HG03354 (cell line): ENCODE results near the gene PIN1.
A peak's percentile ranks its signal among the peaks of the same experiment; 100 is the strongest.
"Not testable (repeated sequence)": the region's sequence is repeated elsewhere in the genome, so short reads cannot be mapped to it uniquely, and the experiment has no call there.

Experiments used
- ATAC-seq: cut with Tn5 transposase; IDR thresholded peaks from one replicate; pipeline ENCODE4 v1.9.1; 2021; ENCODE audit warnings: mild to moderate bottlenecking; ENCODE audit not compliant: unreplicated experiment, poor library complexity, severe bottlenecking

PIN1 gene

DNA sequence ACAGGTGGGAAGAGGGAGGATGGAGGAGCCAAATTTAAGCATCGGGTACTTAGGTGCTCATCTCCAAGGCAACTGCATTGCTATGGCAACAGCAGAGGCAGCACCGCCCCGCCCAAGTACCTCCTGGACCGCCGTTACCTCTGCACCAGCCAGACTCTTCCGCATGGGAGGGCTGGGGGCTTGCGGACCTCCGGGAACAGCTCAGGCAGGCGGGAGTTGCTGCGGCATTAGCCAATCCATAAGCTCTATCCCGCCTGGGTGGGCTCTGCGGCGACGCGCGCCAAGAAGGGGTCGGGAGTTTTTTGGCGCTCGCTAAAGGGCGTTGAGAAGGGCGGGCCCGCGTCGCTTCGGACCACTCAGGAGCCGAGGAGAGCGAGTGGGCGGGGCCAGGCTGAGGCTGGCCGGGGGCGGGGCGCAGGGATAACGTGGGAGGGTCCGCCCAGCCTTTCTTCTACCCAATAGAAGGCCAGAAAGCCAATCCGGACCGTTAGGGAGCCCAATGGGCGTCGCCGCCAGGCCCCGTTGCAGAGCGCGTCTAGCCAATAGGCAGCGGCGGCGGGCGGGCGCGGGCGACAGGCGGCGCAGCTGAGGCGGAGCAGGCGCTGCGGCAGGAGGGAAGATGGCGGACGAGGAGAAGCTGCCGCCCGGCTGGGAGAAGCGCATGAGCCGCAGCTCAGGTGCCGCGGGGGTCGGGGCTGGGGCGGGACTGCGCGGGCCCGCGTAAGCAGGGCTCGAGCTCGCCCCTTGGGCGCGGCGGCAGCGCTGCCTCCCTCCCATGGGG is at the start of gene PIN1:
Gene PIN1, plus strand, starts transcription at position 593 of the 781 bp plus-strand sequence. Its CDS starts 27 bp downstream, at position 620.
- peak; percentile 97 for ATAC-seq

DNA sequence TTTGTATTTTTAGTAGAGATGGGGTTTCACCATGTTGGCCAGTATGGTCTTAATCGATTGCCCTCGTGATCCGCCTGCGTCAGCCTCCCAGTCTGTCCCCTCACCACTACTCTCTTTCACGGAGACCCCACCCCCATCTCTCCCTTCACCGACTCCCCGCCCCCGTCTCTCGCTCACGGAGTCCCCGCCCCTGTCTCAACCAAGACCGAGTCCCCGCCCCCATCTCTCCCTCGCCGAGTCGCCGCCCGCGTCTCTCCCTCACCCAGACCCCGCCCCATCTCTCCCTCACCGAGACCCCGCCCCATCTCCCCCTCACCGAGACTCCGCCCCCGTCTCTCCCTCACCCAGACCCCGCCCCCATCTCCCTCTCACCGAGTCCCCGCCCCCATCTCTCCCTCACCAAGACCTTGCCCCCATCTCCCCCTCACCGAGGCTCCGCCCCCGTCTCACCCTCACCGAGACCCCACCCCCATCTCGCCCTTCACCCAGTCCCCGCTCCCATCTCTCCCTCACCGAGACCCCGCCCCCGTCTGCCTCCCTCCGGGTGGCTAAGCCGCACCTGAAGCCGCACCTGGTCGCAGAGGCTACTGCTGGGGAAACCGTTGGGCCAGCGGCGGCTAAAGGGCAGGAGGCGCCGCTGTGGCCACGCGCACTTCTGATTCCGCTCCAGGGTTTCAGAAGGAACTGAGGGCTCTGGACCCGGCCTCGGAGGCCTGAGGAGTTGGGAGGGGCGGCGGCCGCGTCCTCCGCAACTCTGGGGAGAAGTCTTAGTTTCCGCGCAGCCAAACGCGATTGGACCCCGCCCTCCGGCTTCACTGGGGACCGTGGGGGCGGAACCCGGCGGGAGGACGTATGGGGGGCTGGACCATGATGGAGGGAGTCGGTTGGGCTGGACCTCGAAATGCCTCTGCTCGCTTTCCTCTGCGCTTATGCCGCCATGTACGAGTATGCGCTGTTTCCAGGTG is 49.5 kb upstream of the PIN1 start:
- peak; percentile 83 for ATAC-seq

DNA sequence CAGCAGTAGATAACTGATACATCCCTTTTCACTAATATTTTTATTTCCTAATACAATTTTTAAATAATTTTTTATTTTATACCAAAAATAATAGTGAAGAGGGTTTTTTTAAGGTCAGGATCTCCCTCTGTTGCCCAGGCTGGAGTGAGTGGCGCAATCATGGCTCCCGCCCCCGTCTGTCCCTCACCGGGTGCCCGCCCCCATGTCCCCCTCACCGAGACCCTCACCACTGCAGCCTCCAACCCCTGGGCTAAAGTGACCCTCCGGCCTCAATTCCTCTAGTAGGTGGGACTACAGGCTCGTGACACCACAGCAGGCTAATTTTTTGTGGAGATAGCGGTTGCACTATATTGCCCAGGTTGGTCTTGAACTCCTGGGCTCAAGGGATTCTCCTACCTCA is 48.8 kb upstream of the PIN1 start:
- ATAC-seq = no peak

DNA sequence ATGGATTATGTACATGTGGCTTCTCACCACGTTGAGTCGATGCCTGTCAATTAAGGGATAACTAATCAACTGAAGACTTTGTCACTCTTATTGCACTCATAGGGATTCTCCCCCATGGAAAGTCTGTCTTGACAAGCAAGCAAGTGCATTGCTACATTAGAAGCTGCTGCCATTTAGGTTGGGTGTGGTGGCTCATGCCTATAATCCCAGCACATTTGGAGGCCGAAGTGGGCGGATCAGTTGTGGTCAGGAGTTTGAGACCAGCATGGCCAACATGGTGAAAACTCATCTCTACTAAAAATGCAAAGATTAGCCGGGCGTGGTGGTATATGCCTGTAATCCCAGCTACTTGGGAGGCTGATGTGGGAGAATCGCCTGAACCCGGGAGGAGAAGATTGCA is 48.3 kb upstream of the PIN1 start:
- ATAC-seq = no peak

DNA sequence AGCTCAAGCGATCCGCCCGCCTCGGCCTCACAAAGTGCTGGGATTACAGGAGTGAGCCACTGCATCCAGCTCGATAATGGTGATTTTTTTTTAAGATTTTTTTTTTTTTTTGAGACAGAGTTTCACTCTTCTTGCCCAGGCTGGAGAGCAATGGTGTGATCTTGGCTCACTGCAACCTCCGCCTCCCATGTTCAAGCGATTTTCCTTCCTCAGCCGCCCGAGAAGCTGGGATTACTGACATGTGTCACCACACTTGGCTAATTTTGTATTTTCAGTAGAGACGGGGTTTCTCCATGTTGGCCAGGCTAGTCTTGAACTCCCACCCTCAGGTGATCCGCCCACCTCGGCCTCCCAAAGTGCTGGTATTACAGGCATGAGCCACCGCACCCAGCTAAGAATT is 46.5 kb upstream of the PIN1 start:
- ATAC-seq = not testable (repeated sequence)

DNA sequence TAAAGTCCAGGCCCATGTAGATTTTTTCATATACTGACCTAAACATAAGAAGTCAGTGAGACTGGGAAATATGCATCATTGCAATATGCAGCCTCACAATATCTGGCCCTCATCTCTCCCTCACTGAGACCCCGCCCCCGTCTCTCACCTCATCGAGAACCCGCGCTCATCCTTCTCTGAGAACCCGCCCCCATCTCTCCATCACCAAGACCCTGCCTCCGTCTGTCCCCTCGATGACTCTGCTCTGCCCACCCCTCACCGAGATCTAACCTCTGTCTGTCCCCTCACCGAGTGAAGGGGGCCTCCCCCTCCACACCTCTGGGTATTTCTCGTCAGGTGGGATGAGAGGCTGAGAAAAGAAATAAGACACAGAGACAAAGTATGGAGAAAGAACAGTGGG is 46.1 kb upstream of the PIN1 start:
- ATAC-seq = no peak

DNA sequence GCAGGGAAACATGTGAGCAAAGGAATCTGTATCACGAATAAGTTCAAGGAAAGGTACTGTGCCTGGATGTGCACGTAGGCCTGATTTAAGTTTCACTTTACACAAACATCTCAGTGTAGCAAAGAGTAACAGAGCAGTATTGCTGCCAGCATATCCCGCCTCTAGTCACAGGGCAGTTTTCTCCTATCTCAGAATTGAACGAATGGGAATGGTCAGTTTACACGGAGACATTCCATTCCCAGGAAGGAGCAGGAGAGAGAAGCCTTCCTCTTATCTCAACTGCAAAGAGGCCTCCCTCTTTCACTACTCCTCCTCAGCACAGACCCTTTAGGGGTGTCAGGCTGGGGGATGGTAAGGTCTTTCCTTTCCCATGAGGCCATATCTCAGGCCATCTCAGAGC is 45.5 kb upstream of the PIN1 start:
- ATAC-seq = not testable (repeated sequence)

DNA sequence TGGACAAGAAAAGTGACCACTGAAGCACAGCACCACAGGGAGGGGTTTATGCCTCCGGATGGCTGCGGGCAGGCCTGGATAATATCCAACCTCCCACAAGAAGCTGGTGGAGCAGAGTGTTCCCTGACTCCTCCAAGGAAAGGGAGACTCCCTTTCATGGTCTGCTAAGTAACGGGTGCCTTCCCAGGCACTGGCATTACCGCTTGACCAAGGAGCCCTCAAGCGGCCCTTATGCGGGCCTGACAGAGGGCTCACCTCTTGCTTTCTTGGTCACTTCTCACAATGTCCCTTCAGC is 44.1 kb upstream of the PIN1 start:
- not testable (repeated sequence) for ATAC-seq

DNA sequence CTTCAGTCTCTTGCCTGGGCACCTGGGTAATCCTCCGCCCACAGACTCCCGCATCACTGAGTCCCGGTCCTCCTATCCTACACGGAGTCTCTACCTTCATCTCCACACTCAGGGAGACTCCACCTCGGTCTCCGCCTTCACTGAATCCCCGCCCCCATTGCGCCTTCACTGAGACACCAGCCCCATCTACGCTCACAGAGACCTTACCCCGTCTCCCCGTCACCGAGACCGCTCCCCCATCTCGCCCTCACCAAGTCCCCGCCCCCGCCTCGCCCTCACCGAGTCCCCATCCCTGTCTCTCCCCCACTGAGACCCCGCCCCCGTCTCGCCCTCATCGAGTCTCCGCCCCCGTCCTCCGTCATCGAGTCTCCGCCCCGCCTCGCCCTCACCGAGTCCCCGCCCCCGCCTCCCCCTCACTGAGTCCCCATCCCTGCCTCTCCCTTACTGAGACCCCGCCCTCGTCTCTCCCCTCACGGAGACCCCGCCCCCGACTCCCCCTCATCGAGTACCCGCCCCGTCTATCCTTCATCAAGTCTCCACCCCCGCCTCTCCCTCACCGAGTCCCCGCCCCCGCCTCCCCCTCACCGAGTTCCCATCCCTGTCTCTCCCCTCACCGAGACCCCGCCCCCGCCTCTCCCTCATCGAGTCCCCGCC is 43.4 kb upstream of the PIN1 start:
- peak; percentile 32 for ATAC-seq

DNA sequence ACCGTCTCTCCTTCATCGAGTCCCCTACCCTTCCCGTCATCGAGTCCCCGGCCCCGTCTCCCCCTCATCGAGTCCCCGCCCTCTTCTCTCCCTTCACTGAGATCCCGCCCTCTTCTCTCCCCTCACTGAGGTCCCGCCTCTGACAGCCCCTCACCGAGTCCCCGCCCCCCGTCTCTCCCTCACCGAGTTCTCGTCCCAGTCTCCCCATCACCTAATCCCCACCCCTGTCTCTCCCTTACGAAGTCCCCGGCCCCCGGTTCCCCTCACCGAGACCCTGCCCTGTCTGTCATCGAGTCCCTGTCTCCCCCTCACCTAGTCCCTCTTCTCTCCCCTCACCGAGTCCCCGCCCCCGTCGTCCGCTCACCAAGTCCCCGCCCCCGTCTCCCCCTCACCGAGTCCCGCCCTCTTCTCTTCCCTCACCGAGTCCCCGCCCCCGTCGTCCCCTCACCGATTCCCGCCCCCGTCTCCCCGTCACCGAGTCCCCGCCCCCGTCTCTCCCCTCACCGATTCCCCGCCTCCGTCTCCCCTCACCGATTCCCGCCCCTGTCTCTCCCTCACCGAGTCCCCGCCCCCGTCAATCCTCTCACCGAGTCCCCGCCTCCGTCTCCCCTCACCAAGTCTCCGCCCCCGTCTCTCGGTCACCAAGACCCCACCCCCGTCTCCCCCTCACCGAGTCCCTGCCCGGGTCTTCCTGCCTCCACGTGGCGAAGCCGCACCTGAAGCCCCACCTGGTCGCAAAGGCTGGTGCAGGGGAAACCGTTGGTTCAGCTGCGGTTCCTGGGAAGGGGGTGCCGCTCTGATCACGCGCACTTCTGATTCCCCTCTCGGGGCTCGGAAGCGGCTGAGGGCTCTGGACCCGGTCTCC is 42.7 kb upstream of the PIN1 start:
- peak; percentile 46 for ATAC-seq

DNA sequence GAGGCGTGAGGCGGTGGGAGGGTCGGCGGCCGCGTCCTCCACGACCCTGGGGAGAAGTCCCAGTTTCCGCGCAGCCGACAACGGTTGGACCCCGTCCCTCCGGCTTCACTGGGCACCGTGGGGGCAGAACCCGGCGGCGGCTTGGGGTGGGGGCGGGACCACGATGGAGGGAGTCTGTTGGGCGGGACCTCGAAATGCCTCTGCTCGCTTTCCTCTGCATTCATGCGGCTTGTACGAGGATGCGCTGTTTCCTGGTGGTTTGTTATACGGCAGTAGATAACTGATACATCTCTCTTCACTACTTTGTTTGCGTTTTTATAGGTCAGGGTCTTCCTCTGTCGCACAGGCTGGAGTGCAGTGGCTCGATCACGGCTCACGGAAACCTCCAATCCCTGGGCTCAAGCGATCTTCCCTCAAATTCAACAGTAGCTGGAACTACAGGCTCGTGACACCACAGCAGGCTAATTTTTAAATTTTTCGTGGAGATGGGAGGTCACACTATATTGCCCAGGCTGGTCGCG is 42.0 kb upstream of the PIN1 start:
- ATAC-seq = peak; percentile 22

DNA sequence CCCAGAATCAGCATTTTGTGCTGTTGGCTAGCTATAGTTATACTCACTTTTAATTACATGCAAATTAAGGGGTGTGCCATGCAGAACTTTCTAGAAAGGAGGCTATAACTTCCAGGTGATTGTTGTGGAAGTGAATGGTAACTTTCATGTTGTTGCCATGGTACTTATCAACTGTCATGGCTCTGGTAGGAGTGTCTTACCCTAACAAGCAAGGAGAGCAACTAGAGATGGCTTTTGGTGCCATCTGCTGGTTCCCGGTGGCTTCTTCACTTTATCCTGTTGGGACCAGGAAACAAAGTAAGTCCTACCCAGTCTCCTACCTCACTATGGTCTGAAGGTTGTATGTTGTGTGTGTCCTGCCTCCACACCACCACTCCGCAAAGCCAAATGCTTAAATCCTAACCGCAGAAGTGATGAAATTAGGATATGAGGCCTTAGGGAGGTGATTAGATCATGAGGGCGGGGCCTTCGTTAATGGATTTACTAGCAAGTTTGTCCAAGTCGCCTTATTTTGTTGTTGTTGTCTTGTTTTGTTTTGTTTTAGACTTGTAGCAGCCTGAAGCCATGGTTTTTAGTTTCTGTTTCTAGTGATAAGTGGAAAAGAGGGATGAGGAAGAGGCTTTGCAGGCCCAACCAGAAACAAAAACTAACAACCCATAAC is 38.9 kb upstream of the PIN1 start:
- peak; percentile 68 for ATAC-seq

DNA sequence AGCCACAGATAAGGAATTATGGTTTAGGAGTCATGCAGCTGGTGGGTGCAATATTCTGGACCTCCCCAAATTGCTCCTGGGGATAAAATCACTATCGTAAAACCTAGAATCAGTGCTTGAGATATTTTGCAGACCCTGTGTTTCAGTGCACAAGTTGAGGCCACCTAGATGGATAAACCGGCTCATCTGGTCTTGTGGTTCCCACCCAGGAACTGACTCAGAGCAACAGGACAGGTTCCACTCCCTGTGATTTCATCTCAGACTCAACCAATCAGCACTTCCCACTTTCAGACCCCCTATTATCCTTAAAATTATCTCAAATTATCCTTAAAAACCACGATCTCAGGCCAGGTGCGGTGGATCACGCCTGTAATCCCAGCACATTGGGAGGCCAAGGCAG is 37.2 kb upstream of the PIN1 start:
- no peak for ATAC-seq

DNA sequence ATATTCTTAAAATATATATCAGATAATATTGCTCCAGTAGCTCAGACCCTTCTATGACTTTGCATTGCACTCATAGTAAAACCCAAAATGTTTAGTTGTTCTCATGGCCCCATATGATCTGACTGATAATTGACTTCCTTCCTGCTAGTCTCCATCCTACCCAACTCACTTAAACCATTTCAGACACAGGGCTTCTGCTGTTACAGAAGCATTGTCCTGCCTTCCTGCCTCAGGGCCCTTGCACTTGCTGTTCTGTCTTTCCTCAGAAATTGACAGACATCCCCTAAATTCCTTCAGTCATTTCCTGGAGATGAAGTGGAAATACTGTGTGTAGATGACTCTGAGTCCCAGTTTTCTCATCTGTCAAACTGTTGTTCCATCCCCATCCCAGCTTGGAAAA is 36.0 kb upstream of the PIN1 start:
- ATAC-seq = no peak

DNA sequence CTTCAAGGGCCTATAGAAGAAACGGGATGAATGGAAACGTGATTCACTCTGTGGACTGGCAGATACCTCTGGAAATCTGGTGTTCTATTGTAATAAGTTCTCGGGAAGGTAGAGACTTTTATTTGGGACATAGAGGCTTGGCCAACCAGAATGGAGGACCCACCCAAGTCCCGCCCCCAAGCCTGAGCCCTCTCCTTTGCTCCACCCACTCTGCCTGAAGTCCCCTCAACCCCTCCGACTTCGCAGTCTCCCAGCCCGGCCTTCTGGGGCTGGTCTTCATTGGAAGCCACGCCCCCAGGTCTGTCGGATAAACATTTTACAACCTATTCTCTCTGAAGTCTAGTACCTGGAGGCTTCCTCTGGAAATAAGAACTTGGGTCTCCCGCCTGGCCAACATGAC is 33.1 kb upstream of the PIN1 start:
- no peak for ATAC-seq

DNA sequence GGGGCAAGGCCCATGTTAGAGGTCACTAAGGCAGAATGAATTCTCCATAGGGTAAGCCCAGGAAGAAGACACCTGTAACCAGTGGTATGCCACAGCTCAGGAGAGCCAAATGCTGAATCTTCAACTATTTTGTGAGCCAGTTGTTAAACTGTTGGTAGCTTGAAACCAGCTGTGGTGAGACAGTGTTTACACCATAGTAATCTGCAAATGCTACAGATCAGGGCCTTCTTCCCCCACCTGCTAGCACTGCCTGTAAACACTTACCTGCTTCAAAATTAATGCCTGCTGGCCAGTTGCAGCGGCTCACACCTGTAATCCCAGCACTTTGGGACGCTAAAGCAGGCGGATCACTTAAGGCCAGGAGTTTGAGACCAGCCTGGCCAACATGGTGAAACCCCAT is 28.3 kb upstream of the PIN1 start:
- no peak for ATAC-seq

DNA sequence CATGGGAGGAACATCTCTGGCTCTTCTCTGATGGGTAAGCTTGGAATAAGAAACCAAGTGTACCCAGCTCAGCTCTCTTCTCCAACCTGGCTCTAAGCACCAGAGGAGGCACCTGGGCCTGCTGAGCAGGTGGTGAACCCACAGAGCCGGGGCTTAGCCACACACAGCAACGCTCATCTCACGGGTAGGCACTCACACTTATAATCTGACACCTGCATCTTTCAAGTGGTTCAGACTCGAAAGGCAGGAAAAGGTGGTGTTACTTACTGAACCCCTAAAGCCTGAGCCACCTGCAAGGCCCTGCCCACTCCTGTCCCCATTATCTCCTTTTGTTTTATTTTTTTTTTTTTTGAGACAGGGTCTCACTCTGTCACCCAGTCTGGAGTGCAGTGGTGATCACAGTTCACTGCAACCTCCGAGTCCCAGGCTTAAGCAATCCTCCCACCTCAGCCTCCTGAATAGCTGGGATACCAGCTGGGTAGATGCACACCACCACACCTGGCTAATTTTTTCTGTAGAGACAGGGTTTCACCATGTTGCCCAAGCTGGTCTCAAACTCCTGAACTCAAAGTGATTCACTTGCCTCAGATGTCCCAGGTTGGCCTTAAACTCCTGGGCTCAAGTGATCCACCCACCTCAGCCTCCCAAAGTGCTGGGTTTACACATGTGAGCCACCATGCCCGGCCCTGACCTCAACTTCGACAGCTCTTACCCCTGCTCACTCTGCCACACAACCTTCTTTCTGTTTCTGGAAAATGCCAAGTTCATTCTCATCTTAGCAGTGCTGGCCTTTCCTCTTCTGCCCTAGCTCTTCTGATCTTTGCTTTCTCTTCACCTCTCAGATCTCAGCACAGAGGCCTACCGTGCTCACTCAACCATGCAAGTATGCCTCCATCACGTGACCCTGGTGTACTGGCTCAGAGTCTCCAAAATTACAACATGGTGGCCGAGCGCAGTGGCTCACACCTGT is 26.0 kb upstream of the PIN1 start:
- no peak for ATAC-seq

DNA sequence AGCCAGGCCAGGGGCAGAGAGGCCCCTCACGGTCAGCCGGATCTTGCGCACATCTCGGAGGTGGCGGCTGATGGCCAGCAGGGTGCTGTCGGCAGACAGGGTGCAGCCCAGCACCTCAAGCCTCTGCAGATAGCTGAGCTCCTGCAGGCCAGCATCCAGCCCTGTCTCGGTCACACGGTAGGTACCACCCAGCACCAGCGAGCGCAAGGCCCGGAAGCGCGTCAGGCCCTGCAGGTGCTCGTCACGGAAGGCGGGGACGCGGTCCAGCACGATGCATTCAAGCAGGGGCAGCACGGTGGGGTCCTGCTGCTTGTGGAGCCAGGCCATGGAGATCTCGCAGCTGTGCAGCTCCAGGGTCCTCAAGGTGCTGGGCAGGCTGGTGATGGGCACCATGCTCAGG is 24.0 kb upstream of the PIN1 start:
- no peak for ATAC-seq
